ENCODE results near the gene SPATA31E1. TPM values are rescaled to one million over a fixed set of nuclear protein-coding genes. Genes with fewer than 3 reads are reported as not detected.

SPATA31E1 gene
- total RNA-seq, 1 donor from 2014 or later = not detected

- Histone ChIP-seq H3K9ac (no peak overlapping the region), H2AFZ (replicated peaks) (no peak overlapping the region), H3K27me3 (no peaks in the 10 kb centered on the region), H3F3A (ENCODE audit: low read depth) (no peaks in the 10 kb centered on the region), H3K36me3 (no peaks in the 10 kb centered on the region), H3K4me1 (no peaks in the 10 kb centered on the region), H3K27ac (no peak overlapping the region), H4K20me1 (ENCODE audit: low read depth) (no peaks in the 10 kb centered on the region), H3K4me3 (no peak overlapping the region), H3K79me2 (ENCODE audit: low read depth) (no peaks in the 10 kb centered on the region), H3K4me2 (no peak overlapping the region), H3K9me3 (ENCODE audit: low read depth) (no peaks in the 10 kb centered on the region)
- Mint-ChIP-seq H3K36me3 (no peaks in the 10 kb centered on the region), H3K27me3 (ENCODE audit: insufficient read depth, low read depth) (peaks cover 17% of the 10 kb centered on the region), H3K4me3 (no peak overlapping the region), H3K4me1 (peaks cover 14% of the 10 kb centered on the region), H3K27ac (no peak overlapping the region), H3K9me3 (peaks cover 9% of the 10 kb centered on the region)
- TF ChIP-seq EZH2 (IDR thresholded peaks at IDR 0.05) (no peak), CTCF (IDR thresholded peaks at IDR 0.05) (no peak), EZH2phosphoT487 (IDR thresholded peaks at IDR 0.05) (no peak)
- DNase-seq (ENCODE audit: low spot score) = no peak
Measured at GRCh38 chr9:87874304-87874623, 8.4 kb upstream of the SPATA31E1 start.

GRCh38 chr9:87875060-87875459 is 7.6 kb upstream of the SPATA31E1 start:
- H3K27me3 ChIP-seq = no peaks in the 10 kb centered on the region
- H3K27ac Mint-ChIP-seq = no peak overlapping the region

GRCh38 chr9:87875831-87876545 is 6.7 kb upstream of the SPATA31E1 start:
- H3F3A ChIP-seq (ENCODE audit: low read depth) = no peaks in the 10 kb centered on the region
- no peak overlapping the region for H2AFZ ChIP-seq (replicated peaks)

More at GRCh38 chr9:87875060-87875459, 7.6 kb upstream of the SPATA31E1 start:
- Mint-ChIP-seq H3K36me3 (no peaks in the 10 kb centered on the region), H3K9me3 (peaks cover 4% of the 10 kb centered on the region), H3K4me1 (peaks cover 14% of the 10 kb centered on the region), H3K27me3 (ENCODE audit: insufficient read depth, low read depth) (peaks cover 13% of the 10 kb centered on the region), H3K4me3 (no peak overlapping the region)
- Histone ChIP-seq H3K4me3 (no peak overlapping the region), H4K20me1 (ENCODE audit: low read depth) (no peaks in the 10 kb centered on the region), H3K36me3 (no peaks in the 10 kb centered on the region), H2AFZ (replicated peaks) (no peak overlapping the region), H3K9me3 (ENCODE audit: low read depth) (no peaks in the 10 kb centered on the region), H3K79me2 (ENCODE audit: low read depth) (no peaks in the 10 kb centered on the region), H3F3A (ENCODE audit: low read depth) (no peaks in the 10 kb centered on the region), H3K27ac (no peak overlapping the region), H3K9ac (no peak overlapping the region), H3K4me2 (no peak overlapping the region), H3K4me1 (no peaks in the 10 kb centered on the region)
- no peak for DNase-seq (ENCODE audit: low spot score)
- TF ChIP-seq EZH2phosphoT487 (IDR thresholded peaks at IDR 0.05) (no peak), EZH2 (IDR thresholded peaks at IDR 0.05) (no peak), CTCF (IDR thresholded peaks at IDR 0.05) (no peak)

More at GRCh38 chr9:87875831-87876545, 6.7 kb upstream of the SPATA31E1 start:
- H3K4me3 ChIP-seq = no peak overlapping the region
- peaks cover 4% of the 10 kb centered on the region for H3K9me3 Mint-ChIP-seq
- no peaks in the 10 kb centered on the region for H3K36me3 Mint-ChIP-seq
- H3K4me2 ChIP-seq = no peak overlapping the region
- H3K27me3 Mint-ChIP-seq (ENCODE audit: insufficient read depth, low read depth) = peaks cover 14% of the 10 kb centered on the region
- H3K79me2 ChIP-seq (ENCODE audit: low read depth) = no peaks in the 10 kb centered on the region
- H4K20me1 ChIP-seq (ENCODE audit: low read depth) = no peaks in the 10 kb centered on the region
- H3K27ac Mint-ChIP-seq = no peak overlapping the region
- H3K4me3 Mint-ChIP-seq = no peak overlapping the region
- peaks cover 14% of the 10 kb centered on the region for H3K4me1 Mint-ChIP-seq
- H3K9me3 ChIP-seq (ENCODE audit: low read depth) = no peaks in the 10 kb centered on the region
- DNase-seq (ENCODE audit: low spot score) = peak; percentile 16
- H3K27me3 ChIP-seq = no peaks in the 10 kb centered on the region
- TF ChIP-seq CTCF (IDR thresholded peaks at IDR 0.05) (no peak), EZH2 (IDR thresholded peaks at IDR 0.05) (no peak), EZH2phosphoT487 (IDR thresholded peaks at IDR 0.05) (no peak)
- no peaks in the 10 kb centered on the region for H3K36me3 ChIP-seq
- H3K4me1 ChIP-seq = no peaks in the 10 kb centered on the region
- no peak overlapping the region for H3K9ac ChIP-seq
- no peak overlapping the region for H3K27ac ChIP-seq
